ENCODE measurements around the gene FBN2. TPM values are rescaled to one million over a fixed set of nuclear protein-coding genes. Genes with fewer than 3 reads are reported as not detected.

The FBN2 gene
- total and polyA plus RNA-seq, 12 donors: 2.2 to 237 (median 21.6) TPM

DNA sequence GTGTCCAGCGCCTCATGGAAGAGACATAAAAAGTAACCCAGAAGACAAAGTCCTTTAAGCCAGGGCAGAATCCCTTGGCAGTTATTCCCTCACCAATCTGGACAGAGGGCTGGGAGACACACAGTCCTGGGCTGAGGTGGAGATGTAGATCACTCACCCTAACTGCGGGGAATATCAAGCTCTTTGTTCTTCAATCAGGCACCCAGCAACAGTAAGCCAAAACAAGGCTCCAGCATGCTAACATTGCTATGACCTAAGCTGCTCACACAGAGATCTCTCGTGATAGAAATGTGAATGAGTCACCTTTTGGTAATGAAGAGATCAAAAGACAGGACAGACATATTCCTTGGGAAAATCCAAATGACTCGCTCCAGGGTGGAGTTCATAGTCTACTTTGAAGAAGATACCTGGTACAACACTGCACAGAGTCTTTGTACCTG lies 101.3 kb downstream of the FBN2 start:
- Histone ChIP-seq H3K27ac (no peak overlapping the region), H3K4me1 (replicated peaks in 1 of 2) (no peaks in the 10 kb centered on the region), H3K9me3 (replicated peaks in 1 of 3) (no peaks in the 10 kb centered on the region), H3K27me3 (no peaks in the 10 kb centered on the region), H3K36me3 (replicated peaks in 1 of 2) (no peaks in the 10 kb centered on the region), H3K4me3 (no peak overlapping the region)
- DNase-seq: peak in 2 of 7 donors; percentile 1 to 20
- no peak for TF ChIP-seq POLR2A (IDR thresholded peaks at IDR 0.05)
- TF ChIP-seq, protein P1, sequence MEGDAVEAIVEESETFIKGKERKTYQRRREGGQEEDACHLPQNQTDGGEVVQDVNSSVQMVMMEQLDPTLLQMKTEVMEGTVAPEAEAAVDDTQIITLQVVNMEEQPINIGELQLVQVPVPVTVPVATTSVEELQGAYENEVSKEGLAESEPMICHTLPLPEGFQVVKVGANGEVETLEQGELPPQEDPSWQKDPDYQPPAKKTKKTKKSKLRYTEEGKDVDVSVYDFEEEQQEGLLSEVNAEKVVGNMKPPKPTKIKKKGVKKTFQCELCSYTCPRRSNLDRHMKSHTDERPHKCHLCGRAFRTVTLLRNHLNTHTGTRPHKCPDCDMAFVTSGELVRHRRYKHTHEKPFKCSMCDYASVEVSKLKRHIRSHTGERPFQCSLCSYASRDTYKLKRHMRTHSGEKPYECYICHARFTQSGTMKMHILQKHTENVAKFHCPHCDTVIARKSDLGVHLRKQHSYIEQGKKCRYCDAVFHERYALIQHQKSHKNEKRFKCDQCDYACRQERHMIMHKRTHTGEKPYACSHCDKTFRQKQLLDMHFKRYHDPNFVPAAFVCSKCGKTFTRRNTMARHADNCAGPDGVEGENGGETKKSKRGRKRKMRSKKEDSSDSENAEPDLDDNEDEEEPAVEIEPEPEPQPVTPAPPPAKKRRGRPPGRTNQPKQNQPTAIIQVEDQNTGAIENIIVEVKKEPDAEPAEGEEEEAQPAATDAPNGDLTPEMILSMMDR (IDR thresholded peaks at IDR 0.05): no peak
- 75 to 83% (median 80%) methylated on average over 4 of the region's 4 CpGs for WGBS, 4 donors
- intact Hi-C loops (cut with DNase I): no loop called here

DNA sequence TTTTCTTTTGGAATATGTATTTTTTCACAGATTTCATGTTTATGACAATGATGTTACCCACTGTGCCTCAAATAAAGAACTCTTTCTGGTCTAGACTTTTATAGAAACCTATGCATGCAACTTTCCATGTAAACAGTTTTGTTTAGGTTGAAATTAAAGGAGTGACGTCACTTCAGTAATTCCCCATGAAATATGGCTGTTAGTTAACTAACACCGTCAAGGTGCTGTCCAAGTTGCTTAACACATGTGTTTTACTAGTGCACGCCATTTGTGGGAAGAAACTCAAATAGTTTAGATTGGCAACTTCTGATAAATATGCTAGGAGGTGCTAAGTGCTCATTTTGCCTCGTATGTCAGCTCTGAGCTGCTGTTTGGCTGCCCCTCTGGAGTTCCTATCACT lies 102.2 kb downstream of the FBN2 start:
- no peak for DNase-seq

DNA sequence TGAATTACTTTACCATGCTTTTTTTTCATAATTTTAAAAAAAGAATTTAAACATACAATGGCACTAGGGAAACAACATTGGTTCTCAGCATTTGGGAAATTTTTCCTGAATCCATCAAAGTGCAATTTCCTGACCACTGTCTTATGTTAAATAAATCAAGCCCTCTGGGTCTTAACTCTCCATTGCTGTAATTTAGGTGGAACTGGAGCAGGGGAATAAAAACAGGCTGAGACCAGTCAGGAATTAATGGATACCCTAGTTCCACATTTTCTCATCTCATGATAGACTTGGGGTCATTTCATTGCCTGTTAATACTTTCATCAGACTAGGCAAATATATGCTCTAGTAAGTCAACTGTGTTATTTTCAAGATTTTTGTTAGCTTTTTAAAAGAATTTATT lies 103.1 kb downstream of the FBN2 start:
- H3K27me3 ChIP-seq: no peaks in the 10 kb centered on the region
- H3K27ac ChIP-seq: no peak overlapping the region
- H3K4me1 ChIP-seq (replicated peaks in 1 of 2): no peaks in the 10 kb centered on the region
- no peaks in the 10 kb centered on the region for H3K9me3 ChIP-seq (replicated peaks in 1 of 3)
- TF ChIP-seq, protein P1 (IDR thresholded peaks at IDR 0.05): no peak
- TF ChIP-seq POLR2A (IDR thresholded peaks at IDR 0.05): no peak
- no peak overlapping the region for H3K4me3 ChIP-seq
- no peaks in the 10 kb centered on the region for H3K36me3 ChIP-seq (replicated peaks in 1 of 2)
- DNase-seq: no peak
- intact Hi-C loops (cut with DNase I): no loop called here

More for the DNA sequence above, 102.2 kb downstream of the FBN2 start:
- Histone ChIP-seq H3K4me1 (replicated peaks in 1 of 2) (no peaks in the 10 kb centered on the region), H3K36me3 (replicated peaks in 1 of 2) (no peaks in the 10 kb centered on the region), H3K4me3 (no peak overlapping the region), H3K27ac (no peak overlapping the region), H3K9me3 (replicated peaks in 1 of 3) (no peaks in the 10 kb centered on the region), H3K27me3 (no peaks in the 10 kb centered on the region)
- WGBS, 4 donors: 86 to 93% (median 86%) methylated on average over 4 of the region's 4 CpGs
- intact Hi-C loops (cut with DNase I): no loop called here
- TF ChIP-seq, protein P1 (IDR thresholded peaks at IDR 0.05): no peak

DNA sequence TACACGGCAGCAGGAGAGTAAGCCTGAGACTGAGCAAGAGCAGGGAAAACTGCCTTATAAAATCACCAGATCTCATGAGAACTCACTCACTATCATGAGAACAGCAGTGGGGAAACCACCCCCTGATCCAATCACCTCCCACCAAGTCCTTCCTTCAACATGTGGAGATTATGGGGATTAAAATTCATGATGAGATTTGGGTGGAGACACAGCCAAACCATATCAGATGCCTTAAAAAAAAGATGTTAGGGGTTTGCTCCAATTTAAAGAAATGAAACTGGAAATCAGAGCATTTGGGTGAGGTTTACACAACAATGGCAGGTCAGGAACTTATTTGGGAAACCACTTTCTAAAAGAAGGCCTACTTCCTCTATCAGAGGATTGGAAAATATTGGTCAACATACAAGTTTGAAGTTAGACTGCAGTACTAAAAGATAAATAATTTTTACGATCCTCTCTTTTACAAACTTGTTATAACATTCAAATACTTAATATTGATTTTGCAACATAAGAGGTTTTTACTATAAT lies 105.1 kb downstream of the FBN2 start:
- DNase-seq: no peak
- WGBS, 4 donors: 79 to 95% (median 87%) methylated on average over 2 of the region's 2 CpGs

More for the DNA sequence above, 105.1 kb downstream of the FBN2 start:
- intact Hi-C loops (cut with DNase I): no loop called here
- Histone ChIP-seq H3K27ac (no peak overlapping the region), H3K36me3 (replicated peaks in 1 of 2) (no peaks in the 10 kb centered on the region), H3K27me3 (no peaks in the 10 kb centered on the region), H3K4me3 (no peak overlapping the region), H3K4me1 (replicated peaks in 1 of 2) (no peaks in the 10 kb centered on the region), H3K9me3 (replicated peaks in 1 of 3) (no peaks in the 10 kb centered on the region)
- no peak for TF ChIP-seq POLR2A (IDR thresholded peaks at IDR 0.05)
- TF ChIP-seq, protein P1 (IDR thresholded peaks at IDR 0.05): no peak
